HG02943 (cell line): Measurements from ENCODE around the gene MATCAP1.

ENCODE experiments used
- ATAC-seq: cut with Tn5 transposase; IDR thresholded peaks from one replicate; pipeline ENCODE4 v1.9.1; 2021; ENCODE audit warnings: mild to moderate bottlenecking, low read depth, moderate library complexity; ENCODE audit not compliant: unreplicated experiment

The MATCAP1 gene

GRCh38 chr16:67208154-67208896, 24.6 kb upstream of the MATCAP1 start:
- ATAC-seq = no peak

- no peak for ATAC-seq
Observed at GRCh38 chr16:67207249-67208091, 23.7 kb upstream of the MATCAP1 start.

GRCh38 chr16:67206838-67207248, 23.1 kb upstream of the MATCAP1 start:
- no peak for ATAC-seq

GRCh38 chr16:67206129-67206837, 22.5 kb upstream of the MATCAP1 start:
- no peak for ATAC-seq

- ATAC-seq = no peak
Observed at GRCh38 chr16:67204076-67204475, 20.3 kb upstream of the MATCAP1 start.

GRCh38 chr16:67202956-67203493, 19.3 kb upstream of the MATCAP1 start:
- ATAC-seq = no peak

- no peak for ATAC-seq
Observed at GRCh38 chr16:67202426-67202825, 18.7 kb upstream of the MATCAP1 start.

GRCh38 chr16:67201411-67202345, 17.9 kb upstream of the MATCAP1 start:
- no peak for ATAC-seq

GRCh38 chr16:67200491-67200890, 16.7 kb upstream of the MATCAP1 start:
- no peak for ATAC-seq

- no peak for ATAC-seq
Observed at GRCh38 chr16:67199808-67200198, 16.0 kb upstream of the MATCAP1 start.

GRCh38 chr16:67199011-67199807, 15.4 kb upstream of the MATCAP1 start, which contains the start of gene ELMO3:
ELMO3 (plus strand) TSS chr16:67199131; CDS start chr16:67199327, 196 bp downstream.
- ATAC-seq = no peak

GRCh38 chr16:67198238-67198734, 14.5 kb upstream of the MATCAP1 start:
- no peak for ATAC-seq

- ATAC-seq = no peak
Observed at GRCh38 chr16:67197704-67198103, 13.9 kb upstream of the MATCAP1 start.

GRCh38 chr16:67196881-67197280, 13.1 kb upstream of the MATCAP1 start:
- no peak for ATAC-seq

GRCh38 chr16:67195676-67196075, 11.9 kb upstream of the MATCAP1 start:
- ATAC-seq = no peak

GRCh38 chr16:67194260-67194659, 10.5 kb upstream of the MATCAP1 start:
- no peak for ATAC-seq

- no peak for ATAC-seq
Observed at GRCh38 chr16:67193536-67193935, 9.8 kb upstream of the MATCAP1 start.

- no peak for ATAC-seq
Observed at GRCh38 chr16:67192781-67193361, 9.1 kb upstream of the MATCAP1 start.
